NT2/D1 (cell line): ENCODE results near the gene GBP7.

Experiments used
- DNase-seq: peaks from one replicate; pipeline ENCODE4 v3.0.0-alpha.2; 2011; ENCODE audit warnings: low read depth, low spot score
- H3K27me3 ChIP-seq: 2 replicates; pipeline ENCODE4 v1.6.0; 2011; ENCODE audit warnings: mild to moderate bottlenecking; ENCODE audit not compliant: insufficient read length, insufficient read depth
- H3K36me3 ChIP-seq: 2 replicates; pipeline ENCODE4 v1.6.1; 2011; ENCODE audit warnings: mild to moderate bottlenecking, low read length, mixed read lengths; ENCODE audit not compliant: insufficient read depth, insufficient read length
- H3K4me1 ChIP-seq: 2 replicates; pipeline ENCODE4 v1.5.1; 2011; ENCODE audit not compliant: insufficient read depth, insufficient read length
- H3K4me3 ChIP-seq: 2 replicates; pipeline ENCODE4 v1.5.1; 2011; ENCODE audit warnings: low read depth; ENCODE audit not compliant: insufficient read length
- H3K9ac ChIP-seq: 2 replicates; pipeline ENCODE4 v1.6.0; 2011; ENCODE audit warnings: low read depth; ENCODE audit not compliant: insufficient read length
- H3K9me3 ChIP-seq: 2 replicates; pipeline ENCODE4 v1.5.1; 2011; ENCODE audit warnings: mild to moderate bottlenecking, low read length; ENCODE audit not compliant: insufficient read depth
- SUZ12 ChIP-seq: IDR thresholded peaks from 2 replicates; pipeline ENCODE4 v1.6.1; 2011; ENCODE audit not compliant: insufficient read length, insufficient read depth; ENCODE audit errors: extremely low read depth
- YY1 ChIP-seq: IDR thresholded peaks from 2 replicates; pipeline ENCODE4 v1.6.1; 2011; ENCODE audit not compliant: insufficient read length, insufficient read depth
- ZNF274 ChIP-seq: IDR thresholded peaks from 2 replicates; pipeline ENCODE4 v1.6.1; 2011; ENCODE audit warnings: mild to moderate bottlenecking, low read depth, low read length

GBP7 gene

GRCh38 chr1:89169166-89169565, 6.6 kb downstream of the GBP7 start:
- Histone ChIP-seq H3K4me3 (no peak overlapping the region), H3K9me3 (no peaks in the 10 kb centered on the region), H3K36me3 (no peaks in the 10 kb centered on the region), H3K4me1 (no peaks in the 10 kb centered on the region), H3K9ac (no peak overlapping the region), H3K27me3 (no peaks in the 10 kb centered on the region)
- DNase-seq, result no peak
- TF ChIP-seq ZNF274, result no peak
- TF ChIP-seq SUZ12, result no peak
- no peak for TF ChIP-seq YY1

GRCh38 chr1:89167590-89168230, 8.1 kb downstream of the GBP7 start:
- Histone ChIP-seq H3K4me3 (no peak overlapping the region), H3K4me1 (no peaks in the 10 kb centered on the region), H3K9me3 (no peaks in the 10 kb centered on the region), H3K27me3 (no peaks in the 10 kb centered on the region), H3K9ac (no peak overlapping the region), H3K36me3 (no peaks in the 10 kb centered on the region)
- no peak for DNase-seq
- TF ChIP-seq ZNF274, result no peak
- no peak for TF ChIP-seq YY1
- no peak for TF ChIP-seq SUZ12

GRCh38 chr1:89166705-89167104, 9.1 kb downstream of the GBP7 start:
- DNase-seq, result no peak
- no peak overlapping the region for H3K4me3 ChIP-seq
- no peaks in the 10 kb centered on the region for H3K36me3 ChIP-seq
- no peak for TF ChIP-seq ZNF274
- TF ChIP-seq SUZ12, result no peak
- no peak for TF ChIP-seq YY1
- no peak overlapping the region for H3K9ac ChIP-seq
- no peaks in the 10 kb centered on the region for H3K27me3 ChIP-seq
- H3K4me1 ChIP-seq, result no peaks in the 10 kb centered on the region
- no peaks in the 10 kb centered on the region for H3K9me3 ChIP-seq

- H3K4me1 ChIP-seq, result no peaks in the 10 kb centered on the region
- H3K4me3 ChIP-seq, result no peak overlapping the region
- no peaks in the 10 kb centered on the region for H3K9me3 ChIP-seq
- no peak for DNase-seq
- TF ChIP-seq SUZ12, result no peak
- no peak for TF ChIP-seq YY1
- TF ChIP-seq ZNF274, result no peak
- no peaks in the 10 kb centered on the region for H3K36me3 ChIP-seq
- no peak overlapping the region for H3K9ac ChIP-seq
- H3K27me3 ChIP-seq, result no peaks in the 10 kb centered on the region
These were observed 10.0 kb downstream of the GBP7 start for GRCh38 chr1:89165811-89166210.

GRCh38 chr1:89151047-89151446, 24.8 kb downstream of the GBP7 start:
- DNase-seq, result no peak
- H3K4me1 ChIP-seq, result no peaks in the 10 kb centered on the region
- no peaks in the 10 kb centered on the region for H3K27me3 ChIP-seq
- H3K4me3 ChIP-seq, result no peak overlapping the region
- TF ChIP-seq YY1 (no peak), ZNF274 (no peak), SUZ12 (no peak)
- H3K9me3 ChIP-seq, result no peaks in the 10 kb centered on the region
- H3K9ac ChIP-seq, result no peak overlapping the region
- no peaks in the 10 kb centered on the region for H3K36me3 ChIP-seq

GRCh38 chr1:89149976-89150375, 25.8 kb downstream of the GBP7 start:
- H3K9me3 ChIP-seq, result no peaks in the 10 kb centered on the region
- DNase-seq, result no peak
- H3K4me3 ChIP-seq, result no peak overlapping the region
- H3K9ac ChIP-seq, result no peak overlapping the region
- H3K36me3 ChIP-seq, result no peaks in the 10 kb centered on the region
- H3K27me3 ChIP-seq, result no peaks in the 10 kb centered on the region
- TF ChIP-seq ZNF274 (no peak), YY1 (no peak), SUZ12 (no peak)
- H3K4me1 ChIP-seq, result no peaks in the 10 kb centered on the region

GRCh38 chr1:89149229-89149628, 26.6 kb downstream of the GBP7 start:
- no peak for DNase-seq

More at GRCh38 chr1:89149229-89149628, 26.6 kb downstream of the GBP7 start:
- H3K27me3 ChIP-seq, result no peaks in the 10 kb centered on the region
- TF ChIP-seq YY1, result no peak
- TF ChIP-seq ZNF274, result no peak
- no peak for TF ChIP-seq SUZ12
- no peak overlapping the region for H3K4me3 ChIP-seq
- H3K9ac ChIP-seq, result no peak overlapping the region
- no peaks in the 10 kb centered on the region for H3K36me3 ChIP-seq
- no peaks in the 10 kb centered on the region for H3K4me1 ChIP-seq
- H3K9me3 ChIP-seq, result no peaks in the 10 kb centered on the region
